NCI-H2029 (cell line): ENCODE results near the gene ARID1B.

Experiments
- DNase-seq: peaks from one replicate; lab custom pipeline; 2025; lab: John Stamatoyannopoulos, UW

Gene ARID1B

GRCh38 chr6:157054531-157054979 lies 277.4 kb downstream of the ARID1B start:
- no peak for DNase-seq

GRCh38 chr6:157055863-157056262 lies 278.7 kb downstream of the ARID1B start:
- DNase-seq = no peak

GRCh38 chr6:157056275-157056674 lies 279.1 kb downstream of the ARID1B start:
- DNase-seq = no peak

- DNase-seq = no peak
Measured at GRCh38 chr6:157058574-157058973, 281.4 kb downstream of the ARID1B start.

GRCh38 chr6:157059781-157060180 lies 282.6 kb downstream of the ARID1B start:
- peak; percentile 26 for DNase-seq

GRCh38 chr6:157060440-157060952 lies 283.3 kb downstream of the ARID1B start:
- DNase-seq = no peak

GRCh38 chr6:157061770-157062594 lies 284.8 kb downstream of the ARID1B start:
- DNase-seq = no peak

- DNase-seq = no peak
Measured at GRCh38 chr6:157063176-157063905, 286.2 kb downstream of the ARID1B start.

- DNase-seq = no peak
Measured at GRCh38 chr6:157063923-157064322, 286.7 kb downstream of the ARID1B start.

- DNase-seq = no peak
Measured at GRCh38 chr6:157064502-157064901, 287.3 kb downstream of the ARID1B start.

- no peak for DNase-seq
Measured at GRCh38 chr6:157065366-157065765, 288.2 kb downstream of the ARID1B start.

GRCh38 chr6:157066781-157067491 lies 289.8 kb downstream of the ARID1B start:
- no peak for DNase-seq

- no peak for DNase-seq
Measured at GRCh38 chr6:157067507-157067906, 290.3 kb downstream of the ARID1B start.

- DNase-seq = no peak
Measured at GRCh38 chr6:157068691-157069324, 291.6 kb downstream of the ARID1B start.

- no peak for DNase-seq
Measured at GRCh38 chr6:157069585-157069984, 292.4 kb downstream of the ARID1B start.

- DNase-seq = no peak
Measured at GRCh38 chr6:157070403-157071107, 293.4 kb downstream of the ARID1B start.

- DNase-seq = no peak
Measured at GRCh38 chr6:157072128-157072527, 294.9 kb downstream of the ARID1B start.

GRCh38 chr6:157073596-157073995 lies 296.4 kb downstream of the ARID1B start:
- DNase-seq = no peak

GRCh38 chr6:157074969-157075368 lies 297.8 kb downstream of the ARID1B start:
- DNase-seq = no peak

- no peak for DNase-seq
Measured at GRCh38 chr6:157075549-157076450, 298.6 kb downstream of the ARID1B start.
